RWPE1 (cell line): ENCODE results near the gene LMAN2.
A peak's percentile ranks its signal among the peaks of the same experiment; 100 is the strongest.
"Not testable (repeated sequence)": the region's sequence is repeated elsewhere in the genome, so short reads cannot be mapped to it uniquely, and the experiment has no call there.

Experiments used
- CTCF ChIA-PET: fragments of 350-600 bp; sonication (Branson Sonifier 250); formaldehyde crosslinking; extraction: SDS; loops from one replicate; lab custom pipeline; 2021; lab: Yijun Ruan, JAX
- POLR2A ChIA-PET: fragments of 400-600 bp; formaldehyde crosslinking; extraction: SDS; loops from one replicate; lab custom pipeline; 2020; ENCODE audit warnings: antibody characterized with exemption; ENCODE audit not compliant: low non-redundant PET; lab: Yijun Ruan, JAX
- DNase-seq: peaks from one replicate; pipeline ENCODE4 v3.0.0; 2012; ENCODE audit warnings: low spot score
- H3K27ac ChIP-seq: fragments of 450-650 bp; 2 replicates; pipeline ENCODE4 v1.5.1; 2017
- CTCF ChIP-seq: fragments of 450-650 bp; conservative IDR thresholded peaks from 2 replicates; pipeline ENCODE4 v1.5.1; 2017; ENCODE audit warnings: low read depth, mild to moderate bottlenecking

The LMAN2 gene

DNA sequence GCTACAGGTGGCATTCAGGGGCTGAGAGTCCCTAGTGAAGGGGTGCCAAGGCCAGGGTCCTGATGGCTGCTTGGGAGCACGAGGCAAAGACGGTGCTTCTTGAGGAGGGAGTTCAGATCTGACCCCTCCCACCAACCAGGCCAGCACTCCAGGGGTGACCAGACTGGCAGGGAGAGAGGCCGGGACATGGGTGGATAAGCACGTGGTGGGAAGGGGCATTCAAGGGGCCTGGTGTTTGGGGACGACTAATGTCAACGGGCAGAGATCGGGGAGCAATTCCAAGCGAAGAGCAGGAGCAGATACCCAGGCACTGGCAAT is 10.8 kb upstream of the LMAN2 start:
- peak overlapping the region; percentile 89 for H3K27ac ChIP-seq
- POLR2A ChIA-PET: no interaction called here
- no peak for DNase-seq
- TF ChIP-seq CTCF: no peak
- CTCF ChIA-PET: interaction anchor here (0.5 to 2.3 kb wide), 4 partner anchors 29 to 251 kb away, joined by 5 to 14 read pairs (median 7); no protein-coding TSS in a partner anchor

DNA sequence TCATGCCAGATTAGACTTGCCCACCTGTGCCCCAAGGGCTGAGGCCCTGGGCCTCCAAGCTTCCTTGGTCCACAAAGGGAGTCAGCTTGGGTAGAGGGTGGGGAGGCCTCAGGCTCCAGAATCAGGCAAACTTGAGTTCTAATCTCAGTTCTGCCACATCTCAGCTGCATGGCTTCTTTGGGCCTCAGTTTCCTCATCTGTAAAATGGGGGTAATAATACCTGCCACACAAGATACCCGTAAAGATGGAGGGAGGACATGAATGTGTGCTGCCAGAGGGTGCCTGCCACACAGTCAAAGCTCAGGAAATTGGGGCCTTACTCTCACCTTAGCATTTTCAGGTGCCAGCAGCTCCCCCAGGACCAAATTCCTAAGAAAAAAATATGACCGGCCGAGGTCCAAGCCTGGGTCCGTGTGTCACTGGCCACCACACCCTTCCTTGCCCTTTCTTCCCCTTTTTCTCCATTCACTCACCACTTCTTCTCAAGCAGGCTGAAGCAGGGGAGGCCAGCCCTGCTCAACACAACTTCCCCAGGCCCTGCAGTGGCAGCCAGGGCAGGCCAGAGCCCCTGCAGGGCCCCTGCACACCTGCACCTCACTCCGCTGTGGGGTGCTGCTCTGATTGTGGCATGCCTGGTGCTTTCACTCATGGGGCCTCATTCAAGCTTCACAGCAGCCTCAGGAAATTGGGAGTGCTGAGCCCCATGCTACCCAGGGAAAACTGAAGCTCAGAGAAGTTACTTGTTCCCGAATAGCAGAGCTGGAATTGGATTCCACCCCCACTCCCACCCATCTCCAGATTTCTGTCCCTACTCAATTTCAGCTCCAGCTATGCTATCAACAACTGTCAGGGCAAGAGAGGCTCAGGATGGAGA is 10.2 kb upstream of the LMAN2 start:
- DNase-seq: no peak
- peak overlapping the region; percentile 89 for H3K27ac ChIP-seq
- TF ChIP-seq CTCF: no peak
- CTCF ChIA-PET: interaction anchor here (0.5 to 2.3 kb wide), 8 partner anchors 8 to 250 kb away, joined by 3 to 14 read pairs (median 5); no protein-coding TSS in a partner anchor
- POLR2A ChIA-PET: no interaction called here

DNA sequence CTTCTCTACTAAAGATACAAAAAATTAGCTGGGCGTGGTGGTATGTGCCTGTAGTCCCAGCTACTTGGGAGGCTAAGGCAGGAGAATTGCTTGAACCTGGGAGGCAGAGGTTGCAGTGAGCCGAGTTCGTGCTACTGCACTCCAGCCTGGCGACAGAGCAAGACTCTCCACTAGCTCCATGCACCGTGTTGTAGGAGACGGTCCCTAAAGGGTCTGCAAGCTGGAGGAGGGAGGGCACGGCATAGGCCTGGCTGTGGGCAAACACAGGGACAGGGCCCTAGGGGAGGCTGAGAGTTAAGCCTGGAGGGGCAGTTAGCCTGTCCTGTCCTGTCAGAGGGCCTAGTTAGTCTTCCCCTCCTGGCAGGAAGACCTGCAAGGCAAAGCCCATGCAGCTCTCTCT is 9.3 kb upstream of the LMAN2 start:
- DNase-seq, POLR2A ChIA-PET: not testable (repeated sequence)
- CTCF ChIA-PET: interaction anchor here (1.0 to 2.3 kb wide), 5 partner anchors 8 to 42 kb away, joined by 3 to 14 read pairs (median 4); no protein-coding TSS in a partner anchor
- H3K27ac ChIP-seq: peak overlapping the region; percentile 89

GRCh38 chr5:177359860-177360259 is 8.4 kb upstream of the LMAN2 start:
- TF ChIP-seq CTCF: no peak

GRCh38 chr5:177359451-177359851 is 8.0 kb upstream of the LMAN2 start:
- CTCF ChIA-PET: interaction anchor here (2.3 kb wide), 1 partner anchor 10 kb away, joined by 8 read pairs; no protein-coding TSS in a partner anchor
- no peak for TF ChIP-seq CTCF
- DNase-seq: no peak
- POLR2A ChIA-PET: no interaction called here
- peak overlapping the region; percentile 89; the same call in 1 of the 2 replicates for H3K27ac ChIP-seq

More at GRCh38 chr5:177359860-177360259, 8.4 kb upstream of the LMAN2 start:
- no peak for DNase-seq
- H3K27ac ChIP-seq: peak overlapping the region; percentile 89; the same call in 1 of the 2 replicates
- POLR2A ChIA-PET: no interaction called here
- CTCF ChIA-PET: interaction anchor here (2.3 kb wide), 1 partner anchor 9 kb away, joined by 8 read pairs; no protein-coding TSS in a partner anchor

- peak overlapping the region; percentile 89 for H3K27ac ChIP-seq
- ChIA-PET POLR2A (no interaction called here), CTCF (interaction anchor here (0.6 to 1.7 kb wide), 4 partner anchors 12 to 96 kb away, joined by 4 to 5 read pairs (median 4); no protein-coding TSS in a partner anchor)
- DNase-seq: no peak
- no peak for TF ChIP-seq CTCF
Measured at GRCh38 chr5:177358370-177358819, 6.9 kb upstream of the LMAN2 start.
